ENCODE measurements around the gene LINGO3.

Gene LINGO3

GRCh38 chr19:2334426-2334825 lies 26.5 kb upstream of the LINGO3 start:
- in situ Hi-C loops (cut with HindIII; ENCODE audit: low sequenced_read_pairs) = no loop called here
- TF ChIP-seq CTCF (IDR thresholded peaks at IDR 0.05; ENCODE audit: low read depth, low read length, missing control alignments) = no peak
- DNase-seq (ENCODE audit: low read depth) = no peak
- H3K4me3 ChIP-seq (ENCODE audit: low read depth, low read length) = no peak overlapping the region

- DNase-seq (ENCODE audit: low read depth) = no peak
- TF ChIP-seq CTCF (IDR thresholded peaks at IDR 0.05; ENCODE audit: low read depth, low read length, missing control alignments) = no peak
- in situ Hi-C loops (cut with HindIII; ENCODE audit: low sequenced_read_pairs) = no loop called here
- H3K4me3 ChIP-seq (ENCODE audit: low read depth, low read length) = no peak overlapping the region
Observed at GRCh38 chr19:2333807-2334211, 25.9 kb upstream of the LINGO3 start.

- in situ Hi-C loops (cut with HindIII; ENCODE audit: low sequenced_read_pairs) = no loop called here
- DNase-seq (ENCODE audit: low read depth) = no peak
Observed at GRCh38 chr19:2333027-2333806, 25.3 kb upstream of the LINGO3 start.

GRCh38 chr19:2332341-2333026 lies 24.5 kb upstream of the LINGO3 start:
- DNase-seq (ENCODE audit: low read depth) = no peak
- no peak for TF ChIP-seq CTCF (IDR thresholded peaks at IDR 0.05; ENCODE audit: low read depth, low read length, missing control alignments)
- in situ Hi-C loops (cut with HindIII; ENCODE audit: low sequenced_read_pairs) = no loop called here
- H3K4me3 ChIP-seq (ENCODE audit: low read depth, low read length) = no peak overlapping the region

More at GRCh38 chr19:2333027-2333806, 25.3 kb upstream of the LINGO3 start:
- no peak for TF ChIP-seq CTCF (IDR thresholded peaks at IDR 0.05; ENCODE audit: low read depth, low read length, missing control alignments)
- no peak overlapping the region for H3K4me3 ChIP-seq (ENCODE audit: low read depth, low read length)

GRCh38 chr19:2331601-2332246 lies 23.8 kb upstream of the LINGO3 start:
- H3K4me3 ChIP-seq (ENCODE audit: low read depth, low read length) = no peak overlapping the region
- DNase-seq (ENCODE audit: low read depth) = no peak
- no peak for TF ChIP-seq CTCF (IDR thresholded peaks at IDR 0.05; ENCODE audit: low read depth, low read length, missing control alignments)
- in situ Hi-C loops (cut with HindIII; ENCODE audit: low sequenced_read_pairs) = no loop called here

GRCh38 chr19:2330632-2331284 lies 22.8 kb upstream of the LINGO3 start:
- no peak overlapping the region for H3K4me3 ChIP-seq (ENCODE audit: low read depth, low read length)
- no peak for DNase-seq (ENCODE audit: low read depth)
- TF ChIP-seq CTCF (IDR thresholded peaks at IDR 0.05; ENCODE audit: low read depth, low read length, missing control alignments) = no peak
- in situ Hi-C loops (cut with HindIII; ENCODE audit: low sequenced_read_pairs) = no loop called here

All from astrocyte of the cerebellum (primary cell).